Vagina (tissue), 2 donors: ENCODE measurements around the gene FLT4.

ENCODE experiments used
- POLR2A ChIP-seq, 2 donors: fragments of 450-650 bp; IDR thresholded peaks; one replicate each; pipeline ENCODE4 v1.6.1; 2017; ENCODE audit warnings: antibody characterized with exemption in 2 of 2, mild to moderate bottlenecking in 2 of 2, moderate library complexity in 2 of 2
- TF ChIP-seq, protein P1 (sequence below), 3 experiments: fragments of 450-650 bp in 2 of 3; fragments of 200-600 bp in 1 of 3; sonication (generic) in 1 of 3; IDR thresholded peaks; one replicate each; pipeline ENCODE4 v1.5.1; 2017 to 2019; ENCODE audit warnings: antibody characterized with exemption in 3 of 3, mild to moderate bottlenecking in 2 of 3, moderate library complexity in 2 of 3

DNA sequence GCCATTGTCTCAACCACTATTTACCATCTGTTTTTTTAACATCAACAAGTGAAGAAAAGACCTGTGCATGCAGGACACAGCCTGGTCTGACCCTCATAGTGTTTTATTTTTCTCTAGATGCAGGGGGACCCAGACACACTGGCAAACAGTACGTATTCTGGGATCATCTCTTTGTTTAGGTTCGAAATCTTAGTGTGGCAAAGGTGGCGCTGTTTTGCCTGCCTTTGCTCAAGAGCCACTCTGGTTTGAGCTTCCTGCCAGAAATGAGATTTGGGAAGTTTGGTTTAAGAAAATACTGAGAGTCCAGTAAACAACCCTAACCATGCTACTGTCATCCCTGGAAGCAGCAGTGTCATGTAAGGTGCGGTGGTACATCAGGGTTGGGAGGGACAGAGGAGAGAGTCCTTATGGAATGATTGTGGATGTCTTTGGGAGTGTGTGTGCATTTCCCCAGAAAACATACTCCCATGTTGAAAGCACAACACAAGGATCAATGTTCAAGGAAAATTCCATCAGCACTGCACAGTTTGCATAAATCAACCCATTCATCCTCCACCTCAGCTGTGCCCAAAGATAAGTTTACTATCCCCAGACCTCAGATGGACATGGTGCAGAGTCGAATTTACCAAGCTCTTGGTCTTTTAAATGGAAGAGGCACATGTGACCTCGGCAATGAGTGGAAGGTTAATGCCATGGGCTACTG, 34.0 kb upstream of the FLT4 start:
- no peak for TF ChIP-seq POLR2A (IDR thresholded peaks at IDR 0.05)
- TF ChIP-seq, protein P1, sequence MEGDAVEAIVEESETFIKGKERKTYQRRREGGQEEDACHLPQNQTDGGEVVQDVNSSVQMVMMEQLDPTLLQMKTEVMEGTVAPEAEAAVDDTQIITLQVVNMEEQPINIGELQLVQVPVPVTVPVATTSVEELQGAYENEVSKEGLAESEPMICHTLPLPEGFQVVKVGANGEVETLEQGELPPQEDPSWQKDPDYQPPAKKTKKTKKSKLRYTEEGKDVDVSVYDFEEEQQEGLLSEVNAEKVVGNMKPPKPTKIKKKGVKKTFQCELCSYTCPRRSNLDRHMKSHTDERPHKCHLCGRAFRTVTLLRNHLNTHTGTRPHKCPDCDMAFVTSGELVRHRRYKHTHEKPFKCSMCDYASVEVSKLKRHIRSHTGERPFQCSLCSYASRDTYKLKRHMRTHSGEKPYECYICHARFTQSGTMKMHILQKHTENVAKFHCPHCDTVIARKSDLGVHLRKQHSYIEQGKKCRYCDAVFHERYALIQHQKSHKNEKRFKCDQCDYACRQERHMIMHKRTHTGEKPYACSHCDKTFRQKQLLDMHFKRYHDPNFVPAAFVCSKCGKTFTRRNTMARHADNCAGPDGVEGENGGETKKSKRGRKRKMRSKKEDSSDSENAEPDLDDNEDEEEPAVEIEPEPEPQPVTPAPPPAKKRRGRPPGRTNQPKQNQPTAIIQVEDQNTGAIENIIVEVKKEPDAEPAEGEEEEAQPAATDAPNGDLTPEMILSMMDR (IDR thresholded peaks at IDR 0.05) = no peak
